Neural cell (in vitro differentiated cells): ENCODE measurements around the gene CD81. TPM values are rescaled to one million over a fixed set of nuclear protein-coding genes. Genes with fewer than 3 reads are reported as not detected.

Experiments
- H2AFZ ChIP-seq: fragments of 200-600, 300-800 bp; sonication (generic), shearing (Covaris generic); 2 replicates; pipeline ENCODE4 v1.6.0; 2014; ENCODE audit warnings: low read depth, mild to moderate bottlenecking, antibody characterized with exemption, low read length, moderate library complexity
- H3F3A ChIP-seq: fragments of 200-600 bp; shearing (Covaris generic); 2 replicates; pipeline ENCODE4 v1.6.1; 2016; ENCODE audit warnings: mild to moderate bottlenecking, moderate library complexity, mixed read lengths, antibody characterized with exemption, low read length; ENCODE audit not compliant: insufficient read depth, poor library complexity, severe bottlenecking
- H3K27ac ChIP-seq: fragments of 200-600, 300-800 bp; sonication (generic), shearing (Covaris generic); 2 replicates; pipeline ENCODE4 v1.5.1; 2014; ENCODE audit warnings: mild to moderate bottlenecking, low read length, moderate library complexity
- H3K27me3 ChIP-seq: fragments of 300-800, 200-600 bp; sonication (generic), shearing (Covaris generic); 2 replicates; pipeline ENCODE4 v1.6.0; 2014; ENCODE audit warnings: mild to moderate bottlenecking, low read depth, low read length, moderate library complexity; ENCODE audit not compliant: insufficient read depth
- H3K36me3 ChIP-seq: fragments of 300-800, 200-600 bp; sonication (generic), shearing (Covaris generic); 2 replicates; pipeline ENCODE4 v1.5.1; 2014; ENCODE audit warnings: mild to moderate bottlenecking, antibody characterized with exemption, low read length, moderate library complexity; ENCODE audit not compliant: insufficient read depth
- H3K4me2 ChIP-seq: fragments of 300-800, 200-600 bp; sonication (generic), shearing (Covaris generic); 2 replicates; pipeline ENCODE4 v1.6.0; 2014; ENCODE audit warnings: mild to moderate bottlenecking, low read length
- H3K4me3 ChIP-seq: fragments of 300-800, 200-600 bp; sonication (generic), shearing (Covaris generic); 2 replicates; pipeline ENCODE4 v1.5.1; 2014; ENCODE audit warnings: mild to moderate bottlenecking, low read length, moderate library complexity
- H3K79me2 ChIP-seq: fragments of 200-600 bp; shearing (Covaris generic); replicated peaks from 2 replicates; pipeline ENCODE4 v1.6.0; 2014; ENCODE audit warnings: mild to moderate bottlenecking, low read length, moderate library complexity; ENCODE audit not compliant: insufficient read depth
- H3K9ac ChIP-seq: fragments of 300-800, 200-600 bp; sonication (generic), shearing (Covaris generic); 2 replicates; pipeline ENCODE4 v1.6.1; 2016; ENCODE audit warnings: mild to moderate bottlenecking, low read length, mixed read lengths
- H3K9me2 ChIP-seq: fragments of 200-600 bp; shearing (Covaris generic); 2 replicates; pipeline ENCODE4 v1.6.1; 2016; ENCODE audit warnings: mild to moderate bottlenecking, low read length, mixed read lengths; ENCODE audit not compliant: insufficient read depth
- H3K9me3 ChIP-seq: fragments of 200-600, 300-800 bp; sonication (generic), shearing (Covaris generic); 2 replicates; pipeline ENCODE4 v1.6.1; 2016; ENCODE audit warnings: mild to moderate bottlenecking, mixed run types, low read length, moderate library complexity, mixed read lengths
- H4K20me1 ChIP-seq: fragments of 200-600 bp; shearing (Covaris generic); 2 replicates; pipeline ENCODE4 v1.6.1; 2016; ENCODE audit warnings: mild to moderate bottlenecking, mixed run types; ENCODE audit not compliant: insufficient read depth
- EP300 ChIP-seq: fragments of 450-650 bp; conservative IDR thresholded peaks from 2 replicates; pipeline ENCODE4 v1.6.1; 2014; ENCODE audit warnings: antibody characterized with exemption, mild to moderate bottlenecking, moderate library complexity; ENCODE audit not compliant: poor library complexity, severe bottlenecking
- EZH2 ChIP-seq: fragments of 200-600, 300-800 bp; shearing (Covaris generic), sonication (generic); IDR thresholded peaks from 2 replicates; pipeline ENCODE4 v1.6.1; 2014; ENCODE audit warnings: antibody characterized with exemption, low read length, borderline replicate concordance, mild to moderate bottlenecking; ENCODE audit not compliant: insufficient read depth, poor library complexity, severe bottlenecking
- MXI1 ChIP-seq: fragments of 450-650 bp; conservative IDR thresholded peaks from 2 replicates; pipeline ENCODE4 v1.6.1; 2014; ENCODE audit warnings: antibody characterized with exemption, mild to moderate bottlenecking; ENCODE audit not compliant: poor library complexity, severe bottlenecking
- POLR2AphosphoS5 ChIP-seq: IDR thresholded peaks from 2 replicates; pipeline ENCODE4 v1.6.1; 2012
- RAD21 ChIP-seq: fragments of 450-650 bp; conservative IDR thresholded peaks from 2 replicates; pipeline ENCODE4 v1.6.1; 2014; ENCODE audit warnings: antibody characterized with exemption, mild to moderate bottlenecking, moderate library complexity
- SMC3 ChIP-seq: fragments of 450-650 bp; conservative IDR thresholded peaks from 2 replicates; pipeline ENCODE4 v1.6.1; 2014; ENCODE audit warnings: antibody characterized with exemption, mild to moderate bottlenecking, moderate library complexity; ENCODE audit not compliant: poor library complexity
- TAF1 ChIP-seq: IDR thresholded peaks from 2 replicates; pipeline ENCODE4 v1.6.1; 2012; ENCODE audit warnings: low read depth
- polyA plus RNA-seq: library from polyadenylated mRNA; depleted of rRNA; stranded (reverse); fragments of >200 nt; gene quantifications from 2 replicates; pipeline ENCODE4 v1.2.3, GENCODE V29; 2014
- TF ChIP-seq, protein P1 (sequence below): fragments of 450-650 bp; IDR thresholded peaks from 2 replicates; pipeline ENCODE4 v1.5.1; 2014; ENCODE audit warnings: antibody characterized with exemption, mild to moderate bottlenecking, moderate library complexity; ENCODE audit not compliant: poor library complexity, severe bottlenecking
- TF ChIP-seq, protein P2 (sequence below): IDR thresholded peaks from 2 replicates; pipeline ENCODE4 v1.6.1; 2012; ENCODE audit warnings: borderline replicate concordance

The CD81 gene
- polyA plus RNA-seq, 1 donor from 2014 or later, result 97.8 TPM

DNA sequence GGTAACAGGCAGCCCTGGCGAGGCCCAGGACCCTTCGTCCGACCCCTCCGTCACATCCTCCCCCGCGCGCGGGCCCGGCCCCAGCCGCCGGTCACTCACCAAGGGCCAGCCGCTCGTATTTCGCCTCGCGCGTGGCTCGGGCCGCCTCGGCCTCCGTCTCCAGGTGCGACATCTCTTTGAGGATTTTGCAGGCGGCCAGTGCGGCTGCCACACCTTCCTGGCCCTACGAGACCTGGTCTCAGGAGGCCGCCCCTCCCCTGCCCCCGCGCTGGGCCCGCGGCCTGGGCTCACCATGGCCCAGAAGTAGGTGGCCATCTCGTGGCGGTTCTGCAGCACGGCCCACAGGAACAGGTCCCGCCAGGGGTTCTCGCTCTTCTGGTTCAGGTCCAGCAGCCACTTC is 37.5 kb downstream of the CD81 start:
- Histone ChIP-seq H3K9ac (no peak overlapping the region), H3F3A (no peaks in the 10 kb centered on the region), H3K9me3 (no peaks in the 10 kb centered on the region), H3K27ac (no peak overlapping the region), H3K4me2 (no peak overlapping the region), H2AFZ (no peak overlapping the region), H3K4me3 (no peak overlapping the region), H3K9me2 (no peaks in the 10 kb centered on the region), H3K79me2 (no peaks in the 10 kb centered on the region), H4K20me1 (no peaks in the 10 kb centered on the region), H3K36me3 (no peaks in the 10 kb centered on the region), H3K27me3 (no peaks in the 10 kb centered on the region)
- TF ChIP-seq, protein P1, sequence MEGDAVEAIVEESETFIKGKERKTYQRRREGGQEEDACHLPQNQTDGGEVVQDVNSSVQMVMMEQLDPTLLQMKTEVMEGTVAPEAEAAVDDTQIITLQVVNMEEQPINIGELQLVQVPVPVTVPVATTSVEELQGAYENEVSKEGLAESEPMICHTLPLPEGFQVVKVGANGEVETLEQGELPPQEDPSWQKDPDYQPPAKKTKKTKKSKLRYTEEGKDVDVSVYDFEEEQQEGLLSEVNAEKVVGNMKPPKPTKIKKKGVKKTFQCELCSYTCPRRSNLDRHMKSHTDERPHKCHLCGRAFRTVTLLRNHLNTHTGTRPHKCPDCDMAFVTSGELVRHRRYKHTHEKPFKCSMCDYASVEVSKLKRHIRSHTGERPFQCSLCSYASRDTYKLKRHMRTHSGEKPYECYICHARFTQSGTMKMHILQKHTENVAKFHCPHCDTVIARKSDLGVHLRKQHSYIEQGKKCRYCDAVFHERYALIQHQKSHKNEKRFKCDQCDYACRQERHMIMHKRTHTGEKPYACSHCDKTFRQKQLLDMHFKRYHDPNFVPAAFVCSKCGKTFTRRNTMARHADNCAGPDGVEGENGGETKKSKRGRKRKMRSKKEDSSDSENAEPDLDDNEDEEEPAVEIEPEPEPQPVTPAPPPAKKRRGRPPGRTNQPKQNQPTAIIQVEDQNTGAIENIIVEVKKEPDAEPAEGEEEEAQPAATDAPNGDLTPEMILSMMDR, result no peak
- TF ChIP-seq TAF1, result no peak
- no peak for TF ChIP-seq RAD21
- no peak for TF ChIP-seq EZH2
- no peak for TF ChIP-seq SMC3
- TF ChIP-seq POLR2AphosphoS5, result no peak
- no peak for TF ChIP-seq MXI1
- TF ChIP-seq EP300, result no peak
- TF ChIP-seq, protein P2, sequence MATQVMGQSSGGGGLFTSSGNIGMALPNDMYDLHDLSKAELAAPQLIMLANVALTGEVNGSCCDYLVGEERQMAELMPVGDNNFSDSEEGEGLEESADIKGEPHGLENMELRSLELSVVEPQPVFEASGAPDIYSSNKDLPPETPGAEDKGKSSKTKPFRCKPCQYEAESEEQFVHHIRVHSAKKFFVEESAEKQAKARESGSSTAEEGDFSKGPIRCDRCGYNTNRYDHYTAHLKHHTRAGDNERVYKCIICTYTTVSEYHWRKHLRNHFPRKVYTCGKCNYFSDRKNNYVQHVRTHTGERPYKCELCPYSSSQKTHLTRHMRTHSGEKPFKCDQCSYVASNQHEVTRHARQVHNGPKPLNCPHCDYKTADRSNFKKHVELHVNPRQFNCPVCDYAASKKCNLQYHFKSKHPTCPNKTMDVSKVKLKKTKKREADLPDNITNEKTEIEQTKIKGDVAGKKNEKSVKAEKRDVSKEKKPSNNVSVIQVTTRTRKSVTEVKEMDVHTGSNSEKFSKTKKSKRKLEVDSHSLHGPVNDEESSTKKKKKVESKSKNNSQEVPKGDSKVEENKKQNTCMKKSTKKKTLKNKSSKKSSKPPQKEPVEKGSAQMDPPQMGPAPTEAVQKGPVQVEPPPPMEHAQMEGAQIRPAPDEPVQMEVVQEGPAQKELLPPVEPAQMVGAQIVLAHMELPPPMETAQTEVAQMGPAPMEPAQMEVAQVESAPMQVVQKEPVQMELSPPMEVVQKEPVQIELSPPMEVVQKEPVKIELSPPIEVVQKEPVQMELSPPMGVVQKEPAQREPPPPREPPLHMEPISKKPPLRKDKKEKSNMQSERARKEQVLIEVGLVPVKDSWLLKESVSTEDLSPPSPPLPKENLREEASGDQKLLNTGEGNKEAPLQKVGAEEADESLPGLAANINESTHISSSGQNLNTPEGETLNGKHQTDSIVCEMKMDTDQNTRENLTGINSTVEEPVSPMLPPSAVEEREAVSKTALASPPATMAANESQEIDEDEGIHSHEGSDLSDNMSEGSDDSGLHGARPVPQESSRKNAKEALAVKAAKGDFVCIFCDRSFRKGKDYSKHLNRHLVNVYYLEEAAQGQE, result no peak

DNA sequence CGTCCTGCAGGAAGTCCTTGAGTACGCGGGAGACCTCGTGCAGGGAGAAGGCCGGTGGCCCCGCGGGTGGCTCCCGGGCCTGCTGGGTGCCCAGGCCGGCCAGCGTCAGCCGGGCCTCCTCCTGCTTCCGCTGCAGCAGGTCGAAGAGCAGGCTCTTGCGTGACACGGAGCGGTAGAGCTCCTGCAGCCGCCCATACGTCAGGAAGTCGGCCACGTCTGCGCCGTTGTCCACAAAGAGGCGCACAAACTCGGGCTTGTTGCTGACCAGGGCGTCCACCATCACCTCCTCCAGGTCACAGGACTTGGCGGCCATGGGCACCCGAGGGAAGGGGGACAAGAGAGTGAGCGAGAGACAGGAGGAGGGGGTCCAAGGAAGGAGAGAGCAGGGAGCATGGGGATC is 38.1 kb downstream of the CD81 start:
- no peaks in the 10 kb centered on the region for H3K36me3 ChIP-seq
- TF ChIP-seq, protein P2, result no peak
- TF ChIP-seq, protein P1, result no peak
- TF ChIP-seq TAF1 (no peak), EZH2 (no peak), POLR2AphosphoS5 (no peak), EP300 (no peak), RAD21 (no peak), MXI1 (no peak), SMC3 (no peak)
- H3K4me3 ChIP-seq, result no peak overlapping the region
- no peaks in the 10 kb centered on the region for H3K9me3 ChIP-seq
- no peak overlapping the region for H2AFZ ChIP-seq
- no peak overlapping the region for H3K4me2 ChIP-seq
- no peaks in the 10 kb centered on the region for H3K27me3 ChIP-seq
- no peaks in the 10 kb centered on the region for H3F3A ChIP-seq
- no peak overlapping the region for H3K9ac ChIP-seq
- H3K79me2 ChIP-seq, result no peaks in the 10 kb centered on the region
- no peak overlapping the region for H3K27ac ChIP-seq
- H4K20me1 ChIP-seq, result no peaks in the 10 kb centered on the region
- H3K9me2 ChIP-seq, result no peaks in the 10 kb centered on the region
